ENCODE measurements around the gene SLC35E1.

Gene SLC35E1

GRCh38 chr19:16531380-16531669, 40.9 kb downstream of the SLC35E1 start:
- no peak for TF ChIP-seq CTCF (IDR thresholded peaks at IDR 0.05; ENCODE audit: extremely low read depth, missing control alignments)
- no peak for DNase-seq (ENCODE audit: low spot score)

GRCh38 chr19:16530540-16531379, 41.5 kb downstream of the SLC35E1 start:
- TF ChIP-seq CTCF (IDR thresholded peaks at IDR 0.05; ENCODE audit: extremely low read depth, missing control alignments) = no peak
- DNase-seq (ENCODE audit: low spot score) = no peak

- TF ChIP-seq CTCF (IDR thresholded peaks at IDR 0.05; ENCODE audit: extremely low read depth, missing control alignments) = no peak
Observed at GRCh38 chr19:16529466-16530144, 42.6 kb downstream of the SLC35E1 start.

GRCh38 chr19:16527971-16528521, 44.2 kb downstream of the SLC35E1 start:
- peak; percentile 69 for DNase-seq (ENCODE audit: low spot score)
- peak; percentile 37 for TF ChIP-seq CTCF (IDR thresholded peaks at IDR 0.05; ENCODE audit: extremely low read depth, missing control alignments)

More at GRCh38 chr19:16529466-16530144, 42.6 kb downstream of the SLC35E1 start:
- no peak for DNase-seq (ENCODE audit: low spot score)

GRCh38 chr19:16527334-16527935, 44.8 kb downstream of the SLC35E1 start:
- no peak for DNase-seq (ENCODE audit: low spot score)
- no peak for TF ChIP-seq CTCF (IDR thresholded peaks at IDR 0.05; ENCODE audit: extremely low read depth, missing control alignments)

- TF ChIP-seq CTCF (IDR thresholded peaks at IDR 0.05; ENCODE audit: extremely low read depth, missing control alignments) = no peak
Observed at GRCh38 chr19:16525751-16526481, 46.3 kb downstream of the SLC35E1 start.

More at GRCh38 chr19:16525751-16526481, 46.3 kb downstream of the SLC35E1 start:
- no peak for DNase-seq (ENCODE audit: low spot score)

Measured in GM20000 (cell line).